Gastrocnemius medialis (tissue), 4 donors: Measurements from ENCODE around the gene EFCAB6. TPM values are rescaled to one million over a fixed set of nuclear protein-coding genes. Genes with fewer than 3 reads are reported as not detected.

Source experiments
- ATAC-seq, 2 donors: fragments of 150-250 bp; one replicate each; pipeline ENCODE4 v1.9.1; 2016
- DNase-seq, 2 donors: peaks; one replicate each; pipeline ENCODE4 v3.0.0-alpha.2; 2019
- H3K27ac ChIP-seq, 4 donors: fragments of 200-600 bp; sonication (generic); 1 replicate in 1 of 4; 2 replicates in 3 of 4; pipeline ENCODE4 v1.5.1; 2016 to 2018; ENCODE audit warnings: mild to moderate bottlenecking in 2 of 4, moderate library complexity in 1 of 4
- H3K27me3 ChIP-seq, 3 donors: fragments of 200-600 bp; sonication (generic) in 2 of 3; 1 replicate in 1 of 3; 2 replicates in 2 of 3; pipeline versions ENCODE4 v1.5.1 to v1.6.0; 2016 to 2019; ENCODE audit warnings: mild to moderate bottlenecking in 1 of 3, moderate library complexity in 1 of 3
- H3K36me3 ChIP-seq, 2 donors: fragments of 200-600 bp; sonication (generic) in 1 of 2; one replicate each; pipeline ENCODE4 v1.5.1; 2017 to 2018
- H3K4me1 ChIP-seq, 2 donors: fragments of 200-600 bp; sonication (generic) in 1 of 2; one replicate each; pipeline ENCODE4 v1.5.1; 2016 to 2017; ENCODE audit warnings: mild to moderate bottlenecking in 2 of 2
- H3K4me3 ChIP-seq, 4 donors: fragments of 200-600 bp; sonication (generic) in 3 of 4; 1 replicate in 1 of 4; 2 replicates in 3 of 4; pipeline ENCODE4 v1.5.1; 2016 to 2019; ENCODE audit warnings: mild to moderate bottlenecking in 2 of 4
- H3K9me3 ChIP-seq, 3 donors: fragments of 200-600 bp; sonication (generic) in 2 of 3; 1 replicate in 1 of 3; 2 replicates in 2 of 3; pipeline ENCODE4 v1.5.1; 2016 to 2019
- CTCF ChIP-seq, 5 experiments: fragments of 450-650 bp in 3 of 5; fragments of 200-600 bp in 2 of 5; sonication (generic) in 2 of 5; IDR thresholded peaks in 4 of 5; conservative IDR thresholded peaks in 1 of 5; 1 replicate in 4 of 5; 2 replicates in 1 of 5; pipeline ENCODE4 v1.5.1; 2016 to 2019; ENCODE audit warnings: antibody characterized with exemption in 5 of 5, mild to moderate bottlenecking in 3 of 5, moderate library complexity in 3 of 5
- POLR2A ChIP-seq, 2 donors: fragments of 450-650 bp; IDR thresholded peaks; one replicate each; pipeline ENCODE4 v1.6.1; 2017; ENCODE audit warnings: antibody characterized with exemption in 2 of 2, mild to moderate bottlenecking in 2 of 2, moderate library complexity in 2 of 2
- in situ Hi-C, 4 donors: fragments of 200-750 bp; cut with MboI; loops; one replicate each; pipeline versions ENCODE4 v1.15.0 to v1.8.0; 2017; ENCODE audit warnings: low sequenced_read_pairs in 4 of 4
- intact Hi-C: fragments of 100-400 bp; cut with DNase I; formaldehyde crosslinking; loops from one replicate; pipeline ENCODE4 v1.15.1; 2023; ENCODE audit warnings: low total_unique reads
- total RNA-seq, 4 donors: library from RNA; depleted of rRNA; stranded (reverse); fragments of >200 nt; gene quantifications; one replicate each; pipeline versions ENCODE4 v1.1.0 to v1.2.3, GENCODE V29; 2016

EFCAB6 gene
- total RNA-seq, 4 donors from 2014 or later = 0.07 to 4.4 (median 0.28) TPM

GRCh38 chr22:43533656-43534428, 278.3 kb downstream of the EFCAB6 start:
- in situ Hi-C loops = no loop called here
- H3K4me1 ChIP-seq = no peaks in the 10 kb centered on the region
- H3K4me3 ChIP-seq = no peak overlapping the region
- TF ChIP-seq CTCF (IDR thresholded peaks at IDR 0.05 in 4 of 5, conservative IDR thresholded peaks at IDR 0.05 in 1 of 5) (no peak), POLR2A (IDR thresholded peaks at IDR 0.05) (no peak)
- no peak overlapping the region for H3K27ac ChIP-seq
- DNase-seq (no peak), ATAC-seq (no peak)
- no peaks in the 10 kb centered on the region for H3K27me3 ChIP-seq
- intact Hi-C loops = no loop called here
- no peaks in the 10 kb centered on the region for H3K36me3 ChIP-seq
- no peaks in the 10 kb centered on the region for H3K9me3 ChIP-seq

- intact Hi-C loops (no loop called here), in situ Hi-C loops (no loop called here)
- ATAC-seq = no peak
- H3K27me3 ChIP-seq = peaks cover 0 to 2% (median 0%) of the 10 kb centered on the region in 3 donors
- DNase-seq = no peak
- no peak overlapping the region for H3K27ac ChIP-seq
- H3K4me1 ChIP-seq = no peaks in the 10 kb centered on the region
- H3K4me3 ChIP-seq = no peak overlapping the region
- H3K9me3 ChIP-seq = no peaks in the 10 kb centered on the region
- no peak for TF ChIP-seq POLR2A (IDR thresholded peaks at IDR 0.05)
- no peak for TF ChIP-seq CTCF (IDR thresholded peaks at IDR 0.05 in 4 of 5, conservative IDR thresholded peaks at IDR 0.05 in 1 of 5)
- H3K36me3 ChIP-seq = no peaks in the 10 kb centered on the region
Measured at GRCh38 chr22:43533156-43533530, 279.0 kb downstream of the EFCAB6 start.

GRCh38 chr22:43532301-43533155, 279.6 kb downstream of the EFCAB6 start:
- no peak for DNase-seq
- no peak for TF ChIP-seq CTCF (IDR thresholded peaks at IDR 0.05 in 4 of 5, conservative IDR thresholded peaks at IDR 0.05 in 1 of 5)
- TF ChIP-seq POLR2A (IDR thresholded peaks at IDR 0.05) = no peak
- in situ Hi-C loops (no loop called here), intact Hi-C loops (no loop called here)
- H3K27me3 ChIP-seq = peaks cover 0 to 2% (median 0%) of the 10 kb centered on the region in 3 donors
- no peaks in the 10 kb centered on the region for H3K36me3 ChIP-seq
- H3K4me3 ChIP-seq = no peak overlapping the region
- no peak overlapping the region for H3K27ac ChIP-seq
- H3K4me1 ChIP-seq = no peaks in the 10 kb centered on the region
- H3K9me3 ChIP-seq = no peaks in the 10 kb centered on the region
- no peak for ATAC-seq

GRCh38 chr22:43531651-43532050, 280.5 kb downstream of the EFCAB6 start:
- Histone ChIP-seq H3K36me3 (no peaks in the 10 kb centered on the region), H3K27ac (no peak overlapping the region), H3K4me1 (no peaks in the 10 kb centered on the region), H3K9me3 (no peaks in the 10 kb centered on the region), H3K4me3 (no peak overlapping the region), H3K27me3 (peaks cover 0 to 3% (median 2%) of the 10 kb centered on the region in 3 donors)
- ATAC-seq (no peak), DNase-seq (no peak)
- in situ Hi-C loops (no loop called here), intact Hi-C loops (no loop called here)
- TF ChIP-seq POLR2A (IDR thresholded peaks at IDR 0.05) (no peak), CTCF (IDR thresholded peaks at IDR 0.05 in 4 of 5, conservative IDR thresholded peaks at IDR 0.05 in 1 of 5) (no peak)
